GM13977 (cell line): ENCODE results near the gene CLIC2.
"Not testable (repeated sequence)": the region's sequence is repeated elsewhere in the genome, so short reads cannot be mapped to it uniquely, and the experiment has no call there.

Experiments used
- DNase-seq: peaks from one replicate; pipeline ENCODE4 v3.0.0; 2012; ENCODE audit warnings: low spot score
- CTCF ChIP-seq: IDR thresholded peaks from 2 replicates; pipeline ENCODE4 v1.5.1; 2012; ENCODE audit warnings: mild to moderate bottlenecking, control low read depth; ENCODE audit not compliant: insufficient read depth; ENCODE audit errors: extremely low read depth, missing control alignments
- in situ Hi-C: fragments of 300-500 bp; cut with MboI; formaldehyde crosslinking; loops from one replicate; pipeline ENCODE4 v1.12.0; 2022; ENCODE audit warnings: low sequenced_read_pairs, low pct_unique_long_range_greater_than_20kb, mixed read lengths, inconsistent platforms; ENCODE audit not compliant: unreplicated experiment

The CLIC2 gene

DNA sequence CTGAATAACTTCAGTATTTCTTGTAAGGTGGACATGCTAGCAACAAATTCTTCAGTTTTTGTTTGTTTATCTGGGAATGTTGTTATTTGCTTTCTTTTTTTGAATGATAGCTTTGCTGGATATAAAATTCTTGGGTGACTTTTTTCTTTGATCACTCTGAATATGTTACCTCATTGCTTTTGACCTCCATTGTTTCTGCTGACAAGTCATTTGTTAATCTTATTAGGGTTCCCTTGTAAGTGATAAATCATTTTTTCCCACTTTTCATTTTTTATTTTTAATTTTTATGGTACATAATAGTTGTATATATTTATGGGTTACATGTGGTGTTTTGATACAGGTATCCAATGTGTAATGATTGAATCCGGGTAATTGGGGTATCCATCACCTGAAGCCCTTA lies 63.4 kb downstream of the CLIC2 start:
- DNase-seq = no peak
- no peak for TF ChIP-seq CTCF
- in situ Hi-C loops = no loop called here

- in situ Hi-C loops, DNase-seq: not testable (repeated sequence)
These were observed 66.4 kb downstream of the CLIC2 start for GRCh38 chrX:155267995-155268394.

DNA sequence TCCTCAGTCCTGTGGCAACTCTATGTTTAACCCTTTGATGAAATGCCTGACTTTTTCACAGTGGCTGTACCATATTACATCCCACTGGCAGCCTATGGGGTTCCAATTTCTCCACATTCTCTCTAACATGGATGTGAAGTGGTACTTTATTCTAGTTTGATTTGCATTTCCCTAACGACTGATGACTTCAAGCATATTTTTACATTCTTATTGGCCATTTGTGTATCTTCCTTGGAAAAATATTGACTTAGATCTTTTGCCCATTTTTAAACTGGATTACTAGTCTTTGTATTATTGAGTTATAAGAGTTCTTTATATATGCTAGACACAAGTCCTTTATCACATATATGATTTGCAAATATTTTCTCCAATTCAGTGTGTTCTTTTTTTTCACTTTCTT lies 68.0 kb downstream of the CLIC2 start:
- in situ Hi-C loops = no loop called here
- no peak for DNase-seq
- TF ChIP-seq CTCF = no peak

GRCh38 chrX:155263854-155264628 lies 70.4 kb downstream of the CLIC2 start, which contains the start of gene RAB39B:
Gene RAB39B, minus strand, starts transcription at chrX:155264491. Its CDS starts 203 bp downstream, at chrX:155264288.
- peak; percentile 64 for DNase-seq
- no peak for TF ChIP-seq CTCF

GRCh38 chrX:155262970-155263754 lies 71.3 kb downstream of the CLIC2 start:
- no peak for TF ChIP-seq CTCF
- DNase-seq = no peak
- in situ Hi-C loops = no loop called here

More at GRCh38 chrX:155263854-155264628, 70.4 kb downstream of the CLIC2 start, which contains the start of gene RAB39B:
- in situ Hi-C loops = no loop called here

DNA sequence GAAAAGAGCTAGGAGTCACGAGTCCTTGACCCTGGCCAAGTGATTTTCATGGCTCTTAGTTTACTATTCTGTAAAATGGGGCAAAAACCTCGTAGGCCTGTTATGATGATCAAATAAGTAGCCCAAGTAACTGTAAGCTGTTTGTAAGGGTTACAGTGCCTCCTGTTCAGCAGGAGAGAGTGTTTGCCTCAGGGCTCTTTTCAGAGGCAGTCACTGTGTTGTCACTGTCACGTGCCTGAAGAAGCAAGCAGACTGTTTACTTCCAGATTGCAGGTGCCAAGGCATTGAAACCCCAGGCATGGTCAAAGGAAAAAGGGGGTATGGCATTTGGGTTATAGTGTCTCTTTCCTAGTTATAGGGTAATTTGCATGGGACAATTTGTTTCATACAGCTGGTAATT lies 74.7 kb downstream of the CLIC2 start:
- in situ Hi-C loops = no loop called here
- no peak for DNase-seq

More for the DNA sequence above, 74.7 kb downstream of the CLIC2 start:
- TF ChIP-seq CTCF = no peak
